ENCODE data around the gene GID8. TPM values are rescaled to one million over a fixed set of nuclear protein-coding genes. Genes with fewer than 3 reads are reported as not detected.

The GID8 gene
- total and polyA plus RNA-seq, 9 of the 15 experiments (the other 6 are each of a cell fraction or from before 2014, with no cell fraction given) = 7.5 to 31.6 (median 22.2) TPM

DNA sequence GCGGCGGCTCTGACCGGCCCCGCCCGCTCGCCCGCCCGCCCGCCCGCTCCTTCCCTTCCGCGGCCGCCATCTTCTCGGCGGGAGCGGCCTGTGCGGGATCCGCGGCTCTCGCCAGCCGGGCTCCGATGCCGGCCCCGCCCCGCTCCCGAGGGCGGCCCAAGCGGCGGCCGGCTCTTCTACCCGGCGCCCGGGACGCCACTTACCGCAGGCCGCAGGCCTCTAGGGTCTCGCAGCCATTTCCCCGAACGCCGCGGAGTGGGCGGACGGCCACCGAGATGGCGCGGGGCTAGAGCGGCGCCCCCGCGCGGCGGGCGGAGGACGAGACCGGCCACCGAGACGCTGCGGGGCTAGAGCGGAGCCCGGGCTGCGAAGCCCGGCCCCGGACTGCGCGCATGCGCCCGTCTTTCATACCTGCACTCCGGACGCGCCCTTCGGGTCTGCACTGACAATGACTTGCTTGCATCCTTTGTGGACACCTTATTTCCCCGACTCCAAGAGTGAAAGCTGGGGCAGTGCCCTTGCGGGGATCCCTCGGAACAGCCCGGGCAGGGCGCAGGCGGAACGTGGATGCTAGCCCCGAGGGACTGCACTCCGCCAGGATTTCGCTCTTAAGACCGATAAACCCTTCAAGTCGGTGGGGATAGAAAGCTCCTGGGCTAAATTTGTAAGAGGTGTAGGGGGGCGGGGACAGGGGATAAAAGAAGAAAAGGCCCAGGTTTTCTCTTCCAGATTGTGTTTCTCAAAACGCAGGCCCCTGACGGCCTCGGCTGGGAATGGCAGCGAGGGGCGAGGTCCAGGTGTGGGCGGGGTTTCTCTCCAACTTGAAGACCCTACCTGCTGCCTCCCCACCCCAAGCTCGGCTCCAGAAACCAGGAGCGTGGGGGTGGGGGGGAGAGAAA is 11.5 kb upstream of the GID8 start, which contains the start of gene DIDO1 (continued):
- TF ChIP-seq, protein P1, sequence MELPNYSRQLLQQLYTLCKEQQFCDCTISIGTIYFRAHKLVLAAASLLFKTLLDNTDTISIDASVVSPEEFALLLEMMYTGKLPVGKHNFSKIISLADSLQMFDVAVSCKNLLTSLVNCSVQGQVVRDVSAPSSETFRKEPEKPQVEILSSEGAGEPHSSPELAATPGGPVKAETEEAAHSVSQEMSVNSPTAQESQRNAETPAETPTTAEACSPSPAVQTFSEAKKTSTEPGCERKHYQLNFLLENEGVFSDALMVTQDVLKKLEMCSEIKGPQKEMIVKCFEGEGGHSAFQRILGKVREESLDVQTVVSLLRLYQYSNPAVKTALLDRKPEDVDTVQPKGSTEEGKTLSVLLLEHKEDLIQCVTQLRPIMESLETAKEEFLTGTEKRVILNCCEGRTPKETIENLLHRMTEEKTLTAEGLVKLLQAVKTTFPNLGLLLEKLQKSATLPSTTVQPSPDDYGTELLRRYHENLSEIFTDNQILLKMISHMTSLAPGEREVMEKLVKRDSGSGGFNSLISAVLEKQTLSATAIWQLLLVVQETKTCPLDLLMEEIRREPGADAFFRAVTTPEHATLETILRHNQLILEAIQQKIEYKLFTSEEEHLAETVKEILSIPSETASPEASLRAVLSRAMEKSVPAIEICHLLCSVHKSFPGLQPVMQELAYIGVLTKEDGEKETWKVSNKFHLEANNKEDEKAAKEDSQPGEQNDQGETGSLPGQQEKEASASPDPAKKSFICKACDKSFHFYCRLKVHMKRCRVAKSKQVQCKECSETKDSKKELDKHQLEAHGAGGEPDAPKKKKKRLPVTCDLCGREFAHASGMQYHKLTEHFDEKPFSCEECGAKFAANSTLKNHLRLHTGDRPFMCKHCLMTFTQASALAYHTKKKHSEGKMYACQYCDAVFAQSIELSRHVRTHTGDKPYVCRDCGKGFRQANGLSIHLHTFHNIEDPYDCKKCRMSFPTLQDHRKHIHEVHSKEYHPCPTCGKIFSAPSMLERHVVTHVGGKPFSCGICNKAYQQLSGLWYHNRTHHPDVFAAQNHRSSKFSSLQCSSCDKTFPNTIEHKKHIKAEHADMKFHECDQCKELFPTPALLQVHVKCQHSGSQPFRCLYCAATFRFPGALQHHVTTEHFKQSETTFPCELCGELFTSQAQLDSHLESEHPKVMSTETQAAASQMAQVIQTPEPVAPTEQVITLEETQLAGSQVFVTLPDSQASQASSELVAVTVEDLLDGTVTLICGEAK (IDR thresholded peaks at IDR 0.05) = no peak
- TF ChIP-seq, protein P1 (CRISPR knock-in tag; IDR thresholded peaks at IDR 0.05) = no peak
- no peak for TF ChIP-seq TARDBP (IDR thresholded peaks at IDR 0.05)
- TF ChIP-seq RAD51 (IDR thresholded peaks at IDR 0.05; ENCODE audit: borderline replicate concordance, low read depth) = no peak
- no peak for TF ChIP-seq ZKSCAN8 (CRISPR knock-in tag; IDR thresholded peaks at IDR 0.05)
- TF ChIP-seq ZNF436 (CRISPR knock-in tag; IDR thresholded peaks at IDR 0.05) = no peak
- no peak for TF ChIP-seq MAFF (IDR thresholded peaks at IDR 0.05; ENCODE audit: low read length)
- TF ChIP-seq GATAD2B (IDR thresholded peaks at IDR 0.05; ENCODE audit: borderline replicate concordance) = peak; percentile 85; the same call in 1 of the 2 replicates
- peak; percentile 27; the same call in 1 of the 2 replicates for TF ChIP-seq JUND (IDR thresholded peaks at IDR 0.05; ENCODE audit: borderline replicate concordance, low read depth, low read length)
- TF ChIP-seq JUND (tag; IDR thresholded peaks at IDR 0.05; ENCODE audit: borderline replicate concordance, low read depth, low read length) = no peak
- peak; percentile 50; the same call in 1 of the 2 replicates for TF ChIP-seq KLF13 (tag; IDR thresholded peaks at IDR 0.05; ENCODE audit: borderline replicate concordance, low read depth)
- TF ChIP-seq, protein P2, sequence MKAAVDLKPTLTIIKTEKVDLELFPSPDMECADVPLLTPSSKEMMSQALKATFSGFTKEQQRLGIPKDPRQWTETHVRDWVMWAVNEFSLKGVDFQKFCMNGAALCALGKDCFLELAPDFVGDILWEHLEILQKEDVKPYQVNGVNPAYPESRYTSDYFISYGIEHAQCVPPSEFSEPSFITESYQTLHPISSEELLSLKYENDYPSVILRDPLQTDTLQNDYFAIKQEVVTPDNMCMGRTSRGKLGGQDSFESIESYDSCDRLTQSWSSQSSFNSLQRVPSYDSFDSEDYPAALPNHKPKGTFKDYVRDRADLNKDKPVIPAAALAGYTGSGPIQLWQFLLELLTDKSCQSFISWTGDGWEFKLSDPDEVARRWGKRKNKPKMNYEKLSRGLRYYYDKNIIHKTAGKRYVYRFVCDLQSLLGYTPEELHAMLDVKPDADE (conservative IDR thresholded peaks at IDR 0.05; ENCODE audit: control insufficient read depth, low read depth, low read length) = no peak; the same call in 1 of the 2 replicates
- no peak for TF ChIP-seq ZNF3 (CRISPR knock-in tag; IDR thresholded peaks at IDR 0.05)
- peak; percentile 80; the same call in 1 of the 2 replicates for TF ChIP-seq PHF8 (IDR thresholded peaks at IDR 0.05; ENCODE audit: borderline replicate concordance, low read length)
- TF ChIP-seq RFX1 (IDR thresholded peaks at IDR 0.05) = no peak
- TF ChIP-seq KAT2B (IDR thresholded peaks at IDR 0.05; ENCODE audit: low read depth, low read length) = no peak
- TF ChIP-seq ZNF24 (IDR thresholded peaks at IDR 0.05) = peak; percentile 12; the same call in 1 of the 2 replicates
- TF ChIP-seq PHF20 (IDR thresholded peaks at IDR 0.05; ENCODE audit: partially characterized antibody) = no peak
